GM23338 (cell line): ENCODE measurements around the gene EXO1. TPM values are rescaled to one million over a fixed set of nuclear protein-coding genes. Genes with fewer than 3 reads are reported as not detected.

Experiments
- ATAC-seq: fragments of 200-7000 bp; cut with Tn5 transposase; 3 replicates; pipeline ENCODE4 v1.9.1; 2020
- DNase-seq: peaks from one replicate; pipeline ENCODE4 v3.0.0-alpha.2; 2015; ENCODE audit warnings: low spot score
- H2AFZ ChIP-seq: fragments of 200-600 bp; sonication (generic); 2 replicates; pipeline ENCODE4 v1.8.0; 2016; ENCODE audit warnings: antibody characterized with exemption, mild to moderate bottlenecking, moderate library complexity
- H3F3A ChIP-seq: fragments of 200-600 bp; sonication (generic); replicated peaks from 2 replicates; pipeline ENCODE4 v1.8.0; 2017; ENCODE audit warnings: antibody characterized with exemption, mixed run types, low read depth
- H3K27ac ChIP-seq: fragments of 200-600 bp; sonication (generic); 2 replicates; pipeline ENCODE4 v1.6.1; 2016; ENCODE audit warnings: low read depth
- H3K27me3 ChIP-seq: fragments of 200-600 bp; sonication (generic); 2 replicates; pipeline ENCODE4 v1.8.0; 2016; ENCODE audit warnings: mild to moderate bottlenecking, mixed run types, moderate library complexity; ENCODE audit not compliant: insufficient read depth
- H3K36me3 ChIP-seq: fragments of 200-600 bp; sonication (generic); 2 replicates; pipeline ENCODE4 v1.8.0; 2016; ENCODE audit warnings: mild to moderate bottlenecking; ENCODE audit not compliant: insufficient read depth
- H3K4me1 ChIP-seq: fragments of 200-600 bp; sonication (generic); 2 replicates; pipeline ENCODE4 v1.8.0; 2016; ENCODE audit warnings: mild to moderate bottlenecking, moderate library complexity; ENCODE audit not compliant: insufficient read depth
- H3K4me2 ChIP-seq: fragments of 200-600 bp; sonication (generic); 2 replicates; pipeline ENCODE4 v1.7.1; 2017; ENCODE audit warnings: mixed run types
- H3K4me3 ChIP-seq: fragments of 200-600 bp; sonication (generic); 2 replicates; pipeline ENCODE4 v1.6.1; 2016; ENCODE audit warnings: mixed run types
- H3K79me2 ChIP-seq: fragments of 200-600 bp; sonication (generic); replicated peaks from 2 replicates; pipeline ENCODE4 v1.8.0; 2017; ENCODE audit warnings: mild to moderate bottlenecking; ENCODE audit not compliant: insufficient read depth
- H3K9me2 ChIP-seq: fragments of 200-600 bp; sonication (generic); 2 replicates; pipeline ENCODE4 v1.8.0; 2017; ENCODE audit not compliant: insufficient read depth
- H4K20me1 ChIP-seq: fragments of 200-600 bp; sonication (generic); replicated peaks from 2 replicates; pipeline ENCODE4 v1.8.0; 2017; ENCODE audit warnings: mild to moderate bottlenecking; ENCODE audit not compliant: insufficient read depth
- H3K27ac Mint-ChIP-seq: 2 replicates; pipeline ENCODE4 v1.8.0; 2020; ENCODE audit warnings: inconsistent platforms, mild to moderate bottlenecking, moderate library complexity, mixed read lengths
- H3K27me3 Mint-ChIP-seq: 3 replicates; pipeline ENCODE4 v1.8.0; 2022; ENCODE audit warnings: low read depth, mild to moderate bottlenecking, moderate library complexity, mixed read lengths, inconsistent platforms; ENCODE audit not compliant: insufficient read depth, poor library complexity
- H3K36me3 Mint-ChIP-seq: 3 replicates; pipeline ENCODE4 v1.8.0; 2021; ENCODE audit warnings: low read depth, mild to moderate bottlenecking, inconsistent platforms, moderate library complexity, mixed read lengths
- H3K4me1 Mint-ChIP-seq: 3 replicates; pipeline ENCODE4 v1.8.0; 2020; ENCODE audit warnings: mild to moderate bottlenecking, inconsistent platforms, mixed read lengths
- H3K4me3 Mint-ChIP-seq: 3 replicates; pipeline ENCODE4 v1.8.0; 2021; ENCODE audit warnings: moderate library complexity, mild to moderate bottlenecking, inconsistent platforms, mixed read lengths
- H3K9me3 Mint-ChIP-seq: 3 replicates; pipeline ENCODE4 v1.8.0; 2020; ENCODE audit warnings: moderate library complexity, mild to moderate bottlenecking, inconsistent platforms, mixed read lengths
- JUNB ChIP-seq: IDR thresholded peaks from one replicate; pipeline ENCODE4 v1.6.1; 2016; ENCODE audit warnings: antibody characterized with exemption; ENCODE audit not compliant: unreplicated experiment
- NANOG ChIP-seq: IDR thresholded peaks from 2 replicates; pipeline ENCODE4 v1.6.1; 2016; ENCODE audit warnings: antibody characterized with exemption, borderline replicate concordance
- POLR2AphosphoS5 ChIP-seq: IDR thresholded peaks from 2 replicates; pipeline ENCODE4 v1.6.1; 2016; ENCODE audit warnings: antibody characterized with exemption, low read depth
- STAT1 ChIP-seq: IDR thresholded peaks from one replicate; pipeline ENCODE4 v1.6.1; 2016; ENCODE audit warnings: antibody characterized with exemption; ENCODE audit not compliant: unreplicated experiment
- ZNF114 ChIP-seq: fragments of 250-450 bp; sonication (Bioruptor Pico); IDR thresholded peaks from 2 replicates; pipeline ENCODE4 v1.5.0; 2020; ENCODE audit warnings: mild to moderate bottlenecking, moderate library complexity
- ZNF331 ChIP-seq: fragments of 250-450 bp; sonication (Bioruptor Pico); IDR thresholded peaks from 2 replicates; pipeline ENCODE4 v1.5.0; 2020; ENCODE audit warnings: low read depth, mild to moderate bottlenecking, moderate library complexity
- ZNF462 ChIP-seq: fragments of 250-450 bp; sonication (Bioruptor Pico); IDR thresholded peaks from 2 replicates; pipeline ENCODE4 v1.5.0; 2020; ENCODE audit warnings: mild to moderate bottlenecking, moderate library complexity
- polyA plus RNA-seq: library from polyadenylated mRNA; unstranded; fragments of >200 nt; fragmentation: Nextera tagmentation; extraction: Ambion mirVana; gene quantifications from 2 replicates; pipeline ENCODE4 v1.2.1, GENCODE V29; 2016
- total RNA-seq: library from RNA; depleted of rRNA; stranded (reverse); fragments of >200 nt; shearing (Covaris generic); gene quantifications from 2 replicates; pipeline ENCODE4 v1.2.3, GENCODE V29; 2014
- TF ChIP-seq, protein P1 (sequence below): IDR thresholded peaks from one replicate; pipeline ENCODE4 v1.6.1; 2018; ENCODE audit warnings: antibody characterized with exemption; ENCODE audit not compliant: unreplicated experiment
- TF ChIP-seq, protein P2 (sequence below): IDR thresholded peaks from 2 replicates; pipeline ENCODE4 v1.6.1; 2016; ENCODE audit warnings: antibody characterized with exemption

Gene EXO1
- total and polyA plus RNA-seq, 2 experiments from 2014 or later = 16.2 to 34.0 TPM

GRCh38 chr1:241841691-241842090, 6.3 kb upstream of the EXO1 start:
- Mint-ChIP-seq H3K36me3 (no peaks in the 10 kb centered on the region), H3K9me3 (no peaks in the 10 kb centered on the region), H3K4me3 (no peak overlapping the region), H3K4me1 (no peaks in the 10 kb centered on the region; the same call in 2 of the 3 replicates), H3K27me3 (no peaks in the 10 kb centered on the region), H3K27ac (no peak overlapping the region)
- H3K9me2 ChIP-seq = no peaks in the 10 kb centered on the region
- H3K4me1 ChIP-seq = no peaks in the 10 kb centered on the region
- ATAC-seq = no peak
- no peak overlapping the region for H3K27ac ChIP-seq
- no peaks in the 10 kb centered on the region for H4K20me1 ChIP-seq
- H3K4me2 ChIP-seq = no peak overlapping the region
- no peak overlapping the region for H2AFZ ChIP-seq
- H3F3A ChIP-seq = no peaks in the 10 kb centered on the region
- no peaks in the 10 kb centered on the region for H3K36me3 ChIP-seq
- no peaks in the 10 kb centered on the region for H3K27me3 ChIP-seq
- TF ChIP-seq, protein P1, sequence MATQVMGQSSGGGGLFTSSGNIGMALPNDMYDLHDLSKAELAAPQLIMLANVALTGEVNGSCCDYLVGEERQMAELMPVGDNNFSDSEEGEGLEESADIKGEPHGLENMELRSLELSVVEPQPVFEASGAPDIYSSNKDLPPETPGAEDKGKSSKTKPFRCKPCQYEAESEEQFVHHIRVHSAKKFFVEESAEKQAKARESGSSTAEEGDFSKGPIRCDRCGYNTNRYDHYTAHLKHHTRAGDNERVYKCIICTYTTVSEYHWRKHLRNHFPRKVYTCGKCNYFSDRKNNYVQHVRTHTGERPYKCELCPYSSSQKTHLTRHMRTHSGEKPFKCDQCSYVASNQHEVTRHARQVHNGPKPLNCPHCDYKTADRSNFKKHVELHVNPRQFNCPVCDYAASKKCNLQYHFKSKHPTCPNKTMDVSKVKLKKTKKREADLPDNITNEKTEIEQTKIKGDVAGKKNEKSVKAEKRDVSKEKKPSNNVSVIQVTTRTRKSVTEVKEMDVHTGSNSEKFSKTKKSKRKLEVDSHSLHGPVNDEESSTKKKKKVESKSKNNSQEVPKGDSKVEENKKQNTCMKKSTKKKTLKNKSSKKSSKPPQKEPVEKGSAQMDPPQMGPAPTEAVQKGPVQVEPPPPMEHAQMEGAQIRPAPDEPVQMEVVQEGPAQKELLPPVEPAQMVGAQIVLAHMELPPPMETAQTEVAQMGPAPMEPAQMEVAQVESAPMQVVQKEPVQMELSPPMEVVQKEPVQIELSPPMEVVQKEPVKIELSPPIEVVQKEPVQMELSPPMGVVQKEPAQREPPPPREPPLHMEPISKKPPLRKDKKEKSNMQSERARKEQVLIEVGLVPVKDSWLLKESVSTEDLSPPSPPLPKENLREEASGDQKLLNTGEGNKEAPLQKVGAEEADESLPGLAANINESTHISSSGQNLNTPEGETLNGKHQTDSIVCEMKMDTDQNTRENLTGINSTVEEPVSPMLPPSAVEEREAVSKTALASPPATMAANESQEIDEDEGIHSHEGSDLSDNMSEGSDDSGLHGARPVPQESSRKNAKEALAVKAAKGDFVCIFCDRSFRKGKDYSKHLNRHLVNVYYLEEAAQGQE = no peak
- no peak for TF ChIP-seq STAT1
- TF ChIP-seq NANOG = no peak
- TF ChIP-seq JUNB = no peak
- no peak for TF ChIP-seq ZNF114
- TF ChIP-seq POLR2AphosphoS5 = no peak
- no peak for TF ChIP-seq ZNF331 (CRISPR knock-in tag)
- no peak for TF ChIP-seq ZNF462 (CRISPR knock-in tag)
- TF ChIP-seq, protein P2, sequence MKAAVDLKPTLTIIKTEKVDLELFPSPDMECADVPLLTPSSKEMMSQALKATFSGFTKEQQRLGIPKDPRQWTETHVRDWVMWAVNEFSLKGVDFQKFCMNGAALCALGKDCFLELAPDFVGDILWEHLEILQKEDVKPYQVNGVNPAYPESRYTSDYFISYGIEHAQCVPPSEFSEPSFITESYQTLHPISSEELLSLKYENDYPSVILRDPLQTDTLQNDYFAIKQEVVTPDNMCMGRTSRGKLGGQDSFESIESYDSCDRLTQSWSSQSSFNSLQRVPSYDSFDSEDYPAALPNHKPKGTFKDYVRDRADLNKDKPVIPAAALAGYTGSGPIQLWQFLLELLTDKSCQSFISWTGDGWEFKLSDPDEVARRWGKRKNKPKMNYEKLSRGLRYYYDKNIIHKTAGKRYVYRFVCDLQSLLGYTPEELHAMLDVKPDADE = no peak
- no peak overlapping the region for H3K4me3 ChIP-seq
- DNase-seq = no peak
- no peaks in the 10 kb centered on the region for H3K79me2 ChIP-seq
